Peyer's patch (tissue), 4 donors: ENCODE measurements around the gene MACROD2. TPM values are rescaled to one million over a fixed set of nuclear protein-coding genes. Genes with fewer than 3 reads are reported as not detected.

Experiments used
- DNase-seq, 3 donors: peaks; one replicate each; pipeline ENCODE4 v3.0.0-alpha.2; 2017 to 2019
- H3K27ac ChIP-seq, 4 donors: fragments of 200-600 bp; sonication (generic); one replicate each; pipeline ENCODE4 v1.5.1; 2016 to 2019
- H3K27me3 ChIP-seq, 2 donors: fragments of 200-600 bp; sonication (generic); one replicate each; pipeline ENCODE4 v1.5.1; 2019
- H3K36me3 ChIP-seq, 3 donors: fragments of 200-600 bp; sonication (generic); one replicate each; pipeline ENCODE4 v1.5.1; 2016 to 2019
- H3K4me1 ChIP-seq, 4 donors: fragments of 200-600 bp; sonication (generic); one replicate each; pipeline ENCODE4 v1.5.1; 2016 to 2019
- H3K4me3 ChIP-seq, 4 donors: fragments of 200-600 bp; sonication (generic); 1 replicate in 3 of 4; 2 replicates in 1 of 4; pipeline ENCODE4 v1.5.1; 2016 to 2019; ENCODE audit warnings: mild to moderate bottlenecking in 1 of 4
- H3K9me3 ChIP-seq, 4 donors: fragments of 200-600 bp; sonication (generic); one replicate each; pipeline ENCODE4 v1.5.1; 2016 to 2019; ENCODE audit warnings: mild to moderate bottlenecking in 1 of 4
- POLR2A ChIP-seq, 2 donors: fragments of 450-650 bp; IDR thresholded peaks; one replicate each; pipeline ENCODE4 v1.5.1; 2017; ENCODE audit warnings: antibody characterized with exemption in 2 of 2, mild to moderate bottlenecking in 2 of 2, moderate library complexity in 2 of 2
- total RNA-seq, 4 donors: library from RNA; depleted of rRNA; stranded (reverse); fragments of >200 nt; gene quantifications; one replicate each; pipeline ENCODE4 v1.1.0, GENCODE V29; 2016
- TF ChIP-seq, protein P1 (sequence below), 6 experiments: fragments of 450-650 bp in 4 of 6; fragments of 200-600 bp in 2 of 6; sonication (generic) in 1 of 6; IDR thresholded peaks; one replicate each; pipeline ENCODE4 v1.5.1; 2017 to 2019; ENCODE audit warnings: antibody characterized with exemption in 6 of 6, mild to moderate bottlenecking in 3 of 6, moderate library complexity in 1 of 6

Gene MACROD2
- total RNA-seq, 4 donors from 2014 or later: 2.5 to 10.7 (median 6.5) TPM

DNA sequence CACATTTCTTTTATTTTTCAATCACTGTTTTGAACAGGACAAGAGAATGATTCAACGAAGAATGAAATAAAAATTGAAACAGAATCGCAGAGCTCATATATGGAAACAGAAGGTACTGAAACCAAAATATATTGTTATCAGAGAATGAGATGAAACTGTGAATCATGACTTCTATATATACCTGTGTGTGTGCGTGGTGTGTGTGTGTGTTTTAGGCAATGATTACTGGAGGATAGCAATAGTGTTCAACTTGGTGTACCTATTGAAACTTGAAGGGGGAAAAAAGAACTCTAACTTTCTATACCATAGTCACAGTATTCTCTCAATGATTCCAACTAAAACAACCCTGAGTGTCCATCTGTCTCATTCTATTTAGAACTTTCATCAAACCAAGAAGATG is 1991.4 kb downstream of the MACROD2 start:
- Histone ChIP-seq H3K4me3 (no peak overlapping the region), H3K4me1 (no peaks in the 10 kb centered on the region), H3K27ac (no peak overlapping the region), H3K27me3 (no peaks in the 10 kb centered on the region), H3K9me3 (no peaks in the 10 kb centered on the region), H3K36me3 (no peaks in the 10 kb centered on the region)
- TF ChIP-seq, protein P1, sequence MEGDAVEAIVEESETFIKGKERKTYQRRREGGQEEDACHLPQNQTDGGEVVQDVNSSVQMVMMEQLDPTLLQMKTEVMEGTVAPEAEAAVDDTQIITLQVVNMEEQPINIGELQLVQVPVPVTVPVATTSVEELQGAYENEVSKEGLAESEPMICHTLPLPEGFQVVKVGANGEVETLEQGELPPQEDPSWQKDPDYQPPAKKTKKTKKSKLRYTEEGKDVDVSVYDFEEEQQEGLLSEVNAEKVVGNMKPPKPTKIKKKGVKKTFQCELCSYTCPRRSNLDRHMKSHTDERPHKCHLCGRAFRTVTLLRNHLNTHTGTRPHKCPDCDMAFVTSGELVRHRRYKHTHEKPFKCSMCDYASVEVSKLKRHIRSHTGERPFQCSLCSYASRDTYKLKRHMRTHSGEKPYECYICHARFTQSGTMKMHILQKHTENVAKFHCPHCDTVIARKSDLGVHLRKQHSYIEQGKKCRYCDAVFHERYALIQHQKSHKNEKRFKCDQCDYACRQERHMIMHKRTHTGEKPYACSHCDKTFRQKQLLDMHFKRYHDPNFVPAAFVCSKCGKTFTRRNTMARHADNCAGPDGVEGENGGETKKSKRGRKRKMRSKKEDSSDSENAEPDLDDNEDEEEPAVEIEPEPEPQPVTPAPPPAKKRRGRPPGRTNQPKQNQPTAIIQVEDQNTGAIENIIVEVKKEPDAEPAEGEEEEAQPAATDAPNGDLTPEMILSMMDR (IDR thresholded peaks at IDR 0.05): no peak
- TF ChIP-seq POLR2A (IDR thresholded peaks at IDR 0.05): no peak
- no peak for DNase-seq

- H3K4me3 ChIP-seq: no peak overlapping the region
- no peak for DNase-seq
- no peaks in the 10 kb centered on the region for H3K36me3 ChIP-seq
- H3K27ac ChIP-seq: no peak overlapping the region
- H3K4me1 ChIP-seq: no peaks in the 10 kb centered on the region
- H3K9me3 ChIP-seq: no peaks in the 10 kb centered on the region
- no peaks in the 10 kb centered on the region for H3K27me3 ChIP-seq
- TF ChIP-seq, protein P1 (IDR thresholded peaks at IDR 0.05): no peak
- TF ChIP-seq POLR2A (IDR thresholded peaks at IDR 0.05): no peak
These were observed 1996.0 kb downstream of the MACROD2 start for GRCh38 chr20:15991279-15991678.

DNA sequence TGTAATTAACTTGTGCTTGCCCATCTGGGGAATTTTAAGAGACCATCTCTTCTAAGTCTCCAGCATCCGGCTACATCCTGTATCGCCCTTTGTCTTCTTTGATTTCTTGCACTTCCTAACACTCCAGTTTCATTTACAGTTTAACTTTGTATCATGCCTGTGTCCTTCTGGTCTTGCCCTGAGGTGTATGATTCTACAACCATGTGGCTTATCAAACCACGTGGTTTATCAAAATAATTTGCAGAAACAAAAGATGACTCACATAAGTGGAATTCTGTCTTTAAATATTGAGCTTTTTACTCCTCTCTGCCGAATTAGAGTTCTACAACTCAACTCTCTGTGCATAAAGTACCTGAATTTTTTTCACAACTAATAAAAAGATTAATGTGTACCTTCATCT is 1997.2 kb downstream of the MACROD2 start:
- no peak for TF ChIP-seq POLR2A (IDR thresholded peaks at IDR 0.05)
- TF ChIP-seq, protein P1 (IDR thresholded peaks at IDR 0.05): no peak
- no peak for DNase-seq
- no peaks in the 10 kb centered on the region for H3K4me1 ChIP-seq
- no peaks in the 10 kb centered on the region for H3K36me3 ChIP-seq
- H3K9me3 ChIP-seq: peaks cover 0 to 2% (median 0%) of the 10 kb centered on the region in 4 donors
- no peak overlapping the region for H3K27ac ChIP-seq
- H3K4me3 ChIP-seq: no peak overlapping the region
- no peaks in the 10 kb centered on the region for H3K27me3 ChIP-seq

DNA sequence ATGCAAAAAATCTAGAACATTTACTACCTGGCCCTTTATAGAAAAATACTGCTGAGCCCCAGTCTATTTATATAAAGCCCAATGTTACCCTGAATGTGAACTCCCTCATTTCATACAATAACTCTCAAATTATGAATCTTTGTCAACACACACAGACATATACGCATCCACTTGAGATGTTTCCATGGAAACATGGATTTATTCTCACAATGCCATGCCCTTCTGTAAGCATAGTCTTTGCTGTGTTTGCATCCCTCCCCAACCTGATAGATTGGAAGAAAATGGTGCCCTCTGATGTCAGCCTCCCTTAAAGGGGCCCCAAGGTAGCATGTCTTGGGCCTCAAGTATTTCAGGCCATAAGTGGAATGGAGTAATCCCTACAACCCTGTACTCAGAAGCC is 2004.8 kb downstream of the MACROD2 start:
- no peaks in the 10 kb centered on the region for H3K36me3 ChIP-seq

GRCh38 chr20:16001286-16001685 is 2006.0 kb downstream of the MACROD2 start:
- TF ChIP-seq POLR2A (IDR thresholded peaks at IDR 0.05): no peak
- TF ChIP-seq, protein P1 (IDR thresholded peaks at IDR 0.05): no peak
- no peak overlapping the region for H3K27ac ChIP-seq

More for the DNA sequence above, 2004.8 kb downstream of the MACROD2 start:
- H3K4me1 ChIP-seq: no peaks in the 10 kb centered on the region
- H3K27me3 ChIP-seq: no peaks in the 10 kb centered on the region
- H3K9me3 ChIP-seq: peaks cover 0 to 7% (median 0%) of the 10 kb centered on the region in 4 donors
- TF ChIP-seq, protein P1 (IDR thresholded peaks at IDR 0.05): no peak
- no peak for TF ChIP-seq POLR2A (IDR thresholded peaks at IDR 0.05)
- H3K4me3 ChIP-seq: no peak overlapping the region
- no peak overlapping the region for H3K27ac ChIP-seq
- DNase-seq: no peak

DNA sequence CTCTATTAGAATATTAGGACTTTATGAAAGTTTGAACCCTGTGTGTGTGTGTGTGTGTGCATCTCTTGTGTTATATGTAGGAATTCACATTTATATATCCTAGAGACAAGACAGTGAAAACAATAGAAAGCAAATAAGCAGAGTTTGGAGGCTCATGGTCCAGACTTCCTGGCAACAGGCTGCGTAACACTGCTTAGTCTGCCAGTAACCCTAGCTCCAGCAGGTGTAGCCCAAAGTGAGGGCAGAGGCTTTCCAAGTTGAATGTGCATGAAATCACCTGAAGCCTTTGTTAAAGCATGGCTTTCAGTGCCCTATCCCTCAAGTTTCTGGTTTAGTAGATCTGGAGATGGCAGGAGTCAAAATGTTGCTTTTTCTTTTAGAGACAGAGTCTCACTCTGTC is 2008.0 kb downstream of the MACROD2 start:
- TF ChIP-seq, protein P1 (IDR thresholded peaks at IDR 0.05): no peak
- no peak for TF ChIP-seq POLR2A (IDR thresholded peaks at IDR 0.05)
- no peak overlapping the region for H3K4me3 ChIP-seq
- H3K9me3 ChIP-seq: no peaks in the 10 kb centered on the region
- no peak overlapping the region for H3K27ac ChIP-seq
- H3K27me3 ChIP-seq: no peaks in the 10 kb centered on the region
- no peak for DNase-seq
- H3K4me1 ChIP-seq: no peaks in the 10 kb centered on the region
- H3K36me3 ChIP-seq: no peaks in the 10 kb centered on the region

More at GRCh38 chr20:16001286-16001685, 2006.0 kb downstream of the MACROD2 start:
- no peak for DNase-seq
- Histone ChIP-seq H3K4me3 (no peak overlapping the region), H3K9me3 (peaks cover 0 to 7% (median 0%) of the 10 kb centered on the region in 4 donors), H3K36me3 (no peaks in the 10 kb centered on the region), H3K4me1 (no peaks in the 10 kb centered on the region), H3K27me3 (no peaks in the 10 kb centered on the region)
